Calu3 (cell line): ENCODE measurements around the gene CDH4. TPM values are rescaled to one million over a fixed set of nuclear protein-coding genes. Genes with fewer than 3 reads are reported as not detected.
"Not testable (repeated sequence)": the region's sequence is repeated elsewhere in the genome, so short reads cannot be mapped to it uniquely, and the experiment has no call there.

ENCODE experiments used
- BruUV-seq: library from RNA; stranded (reverse); fragments of 400-500 nt; replicated peaks from 2 replicates; lab custom pipeline; 2021; lab: Mats Ljungman, UMichigan
- CTCF ChIA-PET: fragments of 300-600 bp; sonication (Branson Sonifier 250); formaldehyde crosslinking; loops from one replicate; lab custom pipeline; 2022; ENCODE audit warnings: antibody characterized with exemption; lab: Charles Lee
- DNase-seq: peaks from one replicate; pipeline ENCODE4 v3.0.0; 2022
- H3K27ac Mint-ChIP-seq: one replicate; pipeline ENCODE4 v1.8.0; 2022; ENCODE audit warnings: mixed read lengths; ENCODE audit not compliant: unreplicated experiment
- H3K27me3 Mint-ChIP-seq: one replicate; pipeline ENCODE4 v1.8.0; 2022; ENCODE audit warnings: mixed read lengths; ENCODE audit not compliant: unreplicated experiment
- H3K36me3 Mint-ChIP-seq: one replicate; pipeline ENCODE4 v1.8.0; 2022; ENCODE audit warnings: mild to moderate bottlenecking, moderate library complexity, mixed read lengths; ENCODE audit not compliant: insufficient read depth, unreplicated experiment
- H3K4me1 Mint-ChIP-seq: one replicate; pipeline ENCODE4 v1.8.0; 2022; ENCODE audit warnings: mild to moderate bottlenecking, low read depth, mixed read lengths; ENCODE audit not compliant: unreplicated experiment
- H3K4me3 Mint-ChIP-seq: one replicate; pipeline ENCODE4 v1.8.0; 2022; ENCODE audit warnings: mild to moderate bottlenecking, low read depth, moderate library complexity, mixed read lengths; ENCODE audit not compliant: unreplicated experiment
- H3K9me3 Mint-ChIP-seq: one replicate; pipeline ENCODE4 v1.8.0; 2022; ENCODE audit warnings: low read depth, mixed read lengths; ENCODE audit not compliant: unreplicated experiment
- CTCF ChIP-seq: fragments of 200-600 bp; IDR thresholded peaks from one replicate; pipeline ENCODE4 v1.8.0; 2022; ENCODE audit warnings: antibody characterized with exemption; ENCODE audit not compliant: unreplicated experiment
- intact Hi-C: fragments of 100-400 bp; cut with micrococcal nuclease; formaldehyde crosslinking; loops from one replicate; pipeline ENCODE4 v1.10.0; 2022; ENCODE audit not compliant: unreplicated experiment
- total RNA-seq: library from RNA; stranded (reverse); gene quantifications from 2 replicates; pipeline ENCODE4 v1.2.3, GENCODE V29; 2022

Gene CDH4
- total RNA-seq, 1 experiment from 2014 or later, result not detected

GRCh38 chr20:61982191-61982950 lies 730.3 kb downstream of the CDH4 start:
- TF ChIP-seq CTCF, result no peak
- H3K9me3 Mint-ChIP-seq, result peaks cover 4% of the 10 kb centered on the region
- intact Hi-C loops, result no loop called here

GRCh38 chr20:61982951-61983315 lies 730.9 kb downstream of the CDH4 start:
- no peak overlapping the region for H3K4me3 Mint-ChIP-seq
- TF ChIP-seq CTCF, result no peak
- peaks cover 7% of the 10 kb centered on the region for H3K4me1 Mint-ChIP-seq
- CTCF ChIA-PET, result no interaction called here
- H3K27me3 Mint-ChIP-seq, result no peaks in the 10 kb centered on the region
- intact Hi-C loops, result no loop called here
- H3K9me3 Mint-ChIP-seq, result peaks cover 4% of the 10 kb centered on the region
- no TSS peak for BruUV-seq
- no peak overlapping the region for H3K27ac Mint-ChIP-seq
- DNase-seq, result no peak
- H3K36me3 Mint-ChIP-seq, result peaks cover 48% of the 10 kb centered on the region

More at GRCh38 chr20:61982191-61982950, 730.3 kb downstream of the CDH4 start:
- Mint-ChIP-seq H3K36me3 (peaks cover 51% of the 10 kb centered on the region), H3K4me1 (peaks cover 7% of the 10 kb centered on the region), H3K27ac (peak overlapping the region; percentile 29), H3K4me3 (no peak overlapping the region), H3K27me3 (no peaks in the 10 kb centered on the region)
- BruUV-seq, result no TSS peak
- no peak for DNase-seq
- CTCF ChIA-PET, result no interaction called here

- Mint-ChIP-seq H3K27me3 (no peaks in the 10 kb centered on the region), H3K4me1 (peaks cover 7% of the 10 kb centered on the region), H3K9me3 (peaks cover 4% of the 10 kb centered on the region), H3K4me3 (no peak overlapping the region), H3K27ac (no peak overlapping the region), H3K36me3 (peaks cover 48% of the 10 kb centered on the region)
- no peak for TF ChIP-seq CTCF
- intact Hi-C loops, result no loop called here
- no TSS peak for BruUV-seq
- no peak for DNase-seq
- CTCF ChIA-PET, result no interaction called here
Observed at GRCh38 chr20:61983965-61984364, 731.9 kb downstream of the CDH4 start.

- H3K27ac Mint-ChIP-seq, intact Hi-C loops, H3K4me1 Mint-ChIP-seq, H3K9me3 Mint-ChIP-seq, BruUV-seq, H3K27me3 Mint-ChIP-seq, DNase-seq, H3K4me3 Mint-ChIP-seq: not testable (repeated sequence)
- CTCF ChIA-PET, result interaction anchor here (0.7 kb wide), 1 partner anchor 10 kb away, joined by 4 read pairs; no protein-coding TSS in a partner anchor
- peaks cover 48% of the 10 kb centered on the region for H3K36me3 Mint-ChIP-seq
Observed at GRCh38 chr20:61984431-61984830, 732.4 kb downstream of the CDH4 start.

GRCh38 chr20:61985096-61985495 lies 733.0 kb downstream of the CDH4 start:
- H3K27me3 Mint-ChIP-seq, result no peaks in the 10 kb centered on the region
- H3K27ac Mint-ChIP-seq, result no peak overlapping the region
- DNase-seq, result no peak
- intact Hi-C loops, result no loop called here
- no peak overlapping the region for H3K4me3 Mint-ChIP-seq
- CTCF ChIA-PET, result interaction anchor here (0.7 kb wide), 1 partner anchor 10 kb away, joined by 4 read pairs; no protein-coding TSS in a partner anchor
- peaks cover 4% of the 10 kb centered on the region for H3K9me3 Mint-ChIP-seq
- H3K36me3 Mint-ChIP-seq, result peaks cover 47% of the 10 kb centered on the region
- BruUV-seq, result no TSS peak
- peaks cover 7% of the 10 kb centered on the region for H3K4me1 Mint-ChIP-seq
- TF ChIP-seq CTCF, result no peak
